HL-60 (cell line): ENCODE data around the gene TBC1D16.

Experiments
- DNase-seq, 2 experiments: peaks; one replicate each; pipeline ENCODE4 v3.0.0-alpha.2; 2010 to 2020; ENCODE audit warnings: low read depth in 1 of 2, low spot score in 1 of 2
- H3K27ac ChIP-seq: fragments of 250-450 bp; sonication (Bioruptor Pico); replicated peaks from 2 replicates; pipeline ENCODE4 v1.5.1; 2020; ENCODE audit warnings: mild to moderate bottlenecking, moderate library complexity
- H3K27me3 ChIP-seq: fragments of 250-450 bp; sonication (Bioruptor Pico); 2 replicates; pipeline ENCODE4 v1.5.1; 2021; ENCODE audit warnings: mild to moderate bottlenecking, moderate library complexity; ENCODE audit not compliant: insufficient read depth, poor library complexity, severe bottlenecking
- H3K4me3 ChIP-seq: replicated peaks from 2 replicates; pipeline ENCODE4 v1.5.1; 2011; ENCODE audit warnings: mild to moderate bottlenecking, control low read depth, low read length; ENCODE audit not compliant: insufficient read depth
- GABPA ChIP-seq: IDR thresholded peaks from 2 replicates; pipeline ENCODE4 v1.6.1; 2012; ENCODE audit warnings: low read depth
- POLR2AphosphoS5 ChIP-seq: IDR thresholded peaks from 2 replicates; pipeline ENCODE4 v1.6.1; 2012; ENCODE audit warnings: low read depth
- SPI1 ChIP-seq: IDR thresholded peaks from 2 replicates; pipeline ENCODE4 v1.6.1; 2012; ENCODE audit warnings: low read depth, mild to moderate bottlenecking, borderline replicate concordance
- TF ChIP-seq, protein P1 (sequence below): IDR thresholded peaks from one replicate; pipeline ENCODE4 v1.5.1; 2011; ENCODE audit warnings: low read length, control low read depth, inconsistent platforms; ENCODE audit not compliant: insufficient read depth
- TF ChIP-seq, protein P2 (sequence below): IDR thresholded peaks from 2 replicates; pipeline ENCODE4 v1.6.1; 2012; ENCODE audit warnings: low read depth; ENCODE audit not compliant: insufficient replicate concordance

TBC1D16 gene

DNA sequence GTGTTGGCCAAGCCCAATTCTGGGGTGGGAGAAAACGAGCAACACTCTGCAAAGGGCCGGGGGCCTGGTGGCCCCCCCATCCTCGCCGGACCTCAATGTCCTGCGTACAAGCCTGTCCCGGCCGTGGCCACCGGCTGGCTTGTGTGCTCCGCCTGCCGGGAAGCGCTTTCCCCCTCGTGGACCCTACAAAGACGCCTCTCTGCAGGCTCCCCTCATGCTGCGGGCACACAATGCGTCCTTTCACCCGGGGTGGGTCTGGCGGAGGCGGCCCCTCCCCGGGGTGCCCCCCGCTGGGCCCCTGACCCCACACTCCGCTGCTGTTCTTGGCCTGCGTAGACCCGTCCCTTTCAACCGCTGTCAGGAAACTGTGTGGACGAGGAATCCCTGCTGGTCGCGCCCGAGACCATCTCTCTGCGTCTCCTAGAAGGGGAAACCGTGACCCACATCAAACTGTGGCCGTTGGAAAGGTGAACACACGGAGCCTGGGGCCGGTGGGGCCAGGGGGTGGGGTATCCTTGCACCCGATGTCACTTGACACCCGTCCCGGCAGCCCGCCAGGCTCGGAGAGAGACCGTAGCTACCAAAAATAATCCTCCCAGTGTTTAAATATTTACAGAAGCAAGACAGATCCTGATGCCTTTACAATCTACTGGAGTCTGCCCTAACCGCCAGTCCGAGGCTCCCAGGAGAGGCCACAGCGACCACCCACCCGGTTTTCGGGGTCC, 43.6 kb downstream of the TBC1D16 start:
- peak overlapping the region; percentile 28 for H3K4me3 ChIP-seq
- TF ChIP-seq GABPA = no peak
- TF ChIP-seq, protein P1, sequence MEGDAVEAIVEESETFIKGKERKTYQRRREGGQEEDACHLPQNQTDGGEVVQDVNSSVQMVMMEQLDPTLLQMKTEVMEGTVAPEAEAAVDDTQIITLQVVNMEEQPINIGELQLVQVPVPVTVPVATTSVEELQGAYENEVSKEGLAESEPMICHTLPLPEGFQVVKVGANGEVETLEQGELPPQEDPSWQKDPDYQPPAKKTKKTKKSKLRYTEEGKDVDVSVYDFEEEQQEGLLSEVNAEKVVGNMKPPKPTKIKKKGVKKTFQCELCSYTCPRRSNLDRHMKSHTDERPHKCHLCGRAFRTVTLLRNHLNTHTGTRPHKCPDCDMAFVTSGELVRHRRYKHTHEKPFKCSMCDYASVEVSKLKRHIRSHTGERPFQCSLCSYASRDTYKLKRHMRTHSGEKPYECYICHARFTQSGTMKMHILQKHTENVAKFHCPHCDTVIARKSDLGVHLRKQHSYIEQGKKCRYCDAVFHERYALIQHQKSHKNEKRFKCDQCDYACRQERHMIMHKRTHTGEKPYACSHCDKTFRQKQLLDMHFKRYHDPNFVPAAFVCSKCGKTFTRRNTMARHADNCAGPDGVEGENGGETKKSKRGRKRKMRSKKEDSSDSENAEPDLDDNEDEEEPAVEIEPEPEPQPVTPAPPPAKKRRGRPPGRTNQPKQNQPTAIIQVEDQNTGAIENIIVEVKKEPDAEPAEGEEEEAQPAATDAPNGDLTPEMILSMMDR = no peak
- no peak for TF ChIP-seq POLR2AphosphoS5
- TF ChIP-seq, protein P2, sequence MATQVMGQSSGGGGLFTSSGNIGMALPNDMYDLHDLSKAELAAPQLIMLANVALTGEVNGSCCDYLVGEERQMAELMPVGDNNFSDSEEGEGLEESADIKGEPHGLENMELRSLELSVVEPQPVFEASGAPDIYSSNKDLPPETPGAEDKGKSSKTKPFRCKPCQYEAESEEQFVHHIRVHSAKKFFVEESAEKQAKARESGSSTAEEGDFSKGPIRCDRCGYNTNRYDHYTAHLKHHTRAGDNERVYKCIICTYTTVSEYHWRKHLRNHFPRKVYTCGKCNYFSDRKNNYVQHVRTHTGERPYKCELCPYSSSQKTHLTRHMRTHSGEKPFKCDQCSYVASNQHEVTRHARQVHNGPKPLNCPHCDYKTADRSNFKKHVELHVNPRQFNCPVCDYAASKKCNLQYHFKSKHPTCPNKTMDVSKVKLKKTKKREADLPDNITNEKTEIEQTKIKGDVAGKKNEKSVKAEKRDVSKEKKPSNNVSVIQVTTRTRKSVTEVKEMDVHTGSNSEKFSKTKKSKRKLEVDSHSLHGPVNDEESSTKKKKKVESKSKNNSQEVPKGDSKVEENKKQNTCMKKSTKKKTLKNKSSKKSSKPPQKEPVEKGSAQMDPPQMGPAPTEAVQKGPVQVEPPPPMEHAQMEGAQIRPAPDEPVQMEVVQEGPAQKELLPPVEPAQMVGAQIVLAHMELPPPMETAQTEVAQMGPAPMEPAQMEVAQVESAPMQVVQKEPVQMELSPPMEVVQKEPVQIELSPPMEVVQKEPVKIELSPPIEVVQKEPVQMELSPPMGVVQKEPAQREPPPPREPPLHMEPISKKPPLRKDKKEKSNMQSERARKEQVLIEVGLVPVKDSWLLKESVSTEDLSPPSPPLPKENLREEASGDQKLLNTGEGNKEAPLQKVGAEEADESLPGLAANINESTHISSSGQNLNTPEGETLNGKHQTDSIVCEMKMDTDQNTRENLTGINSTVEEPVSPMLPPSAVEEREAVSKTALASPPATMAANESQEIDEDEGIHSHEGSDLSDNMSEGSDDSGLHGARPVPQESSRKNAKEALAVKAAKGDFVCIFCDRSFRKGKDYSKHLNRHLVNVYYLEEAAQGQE = no peak
- TF ChIP-seq SPI1 = no peak
- no peak for DNase-seq
- H3K27me3 ChIP-seq = peaks cover 16% of the 10 kb centered on the region
- H3K27ac ChIP-seq = no peak overlapping the region

GRCh38 chr17:79991140-79991923, 44.3 kb downstream of the TBC1D16 start:
- no peak overlapping the region for H3K27ac ChIP-seq
- H3K27me3 ChIP-seq = peaks cover 16% of the 10 kb centered on the region
- peak; percentile 60 to 78 for DNase-seq
- TF ChIP-seq, protein P1 = peak; percentile 31
- TF ChIP-seq, protein P2 = no peak
- peak overlapping the region; percentile 28 for H3K4me3 ChIP-seq

- no peak for DNase-seq
- Histone ChIP-seq H3K27ac (no peak overlapping the region), H3K4me3 (no peak overlapping the region), H3K27me3 (peaks cover 20% of the 10 kb centered on the region)
- no peak for TF ChIP-seq POLR2AphosphoS5
These were observed 45.0 kb downstream of the TBC1D16 start for GRCh38 chr17:79990704-79991103.

DNA sequence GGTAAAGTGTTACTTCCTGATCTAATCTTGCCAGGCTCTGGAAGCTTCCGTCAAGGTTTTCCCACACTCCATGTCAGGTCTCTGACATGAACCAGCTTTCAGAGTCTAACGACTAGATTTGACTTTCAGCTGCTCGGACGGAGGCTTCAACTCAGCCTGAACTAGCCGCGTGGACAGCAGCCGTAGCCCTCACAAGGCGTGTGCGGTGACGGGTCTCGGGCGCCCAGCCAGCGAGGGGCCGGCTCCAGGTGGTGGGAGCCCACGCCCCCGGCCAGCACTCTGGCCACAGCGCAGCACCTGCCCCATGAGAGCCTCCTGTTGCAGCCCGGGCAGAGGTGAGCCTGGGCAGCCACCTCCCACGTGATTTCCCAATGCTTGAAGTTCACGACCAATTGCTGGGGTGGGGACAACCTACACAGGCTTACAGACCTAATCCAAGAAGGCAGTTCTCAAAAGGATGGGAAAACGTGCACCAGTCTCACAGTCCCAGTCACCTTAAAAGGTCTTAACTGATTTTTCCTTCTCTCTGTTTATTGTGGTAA, 45.5 kb downstream of the TBC1D16 start:
- Histone ChIP-seq H3K27me3 (peaks cover 20% of the 10 kb centered on the region), H3K4me3 (no peak overlapping the region), H3K27ac (no peak overlapping the region)
- TF ChIP-seq, protein P1 = no peak
- TF ChIP-seq SPI1 (no peak), POLR2AphosphoS5 (no peak), GABPA (no peak)
- TF ChIP-seq, protein P2 = no peak
- DNase-seq = no peak
